SK-N-SH treated with all-trans-retinoic acid at 6 μM for 48 hours (cell line): Measurements from ENCODE around the gene CD177.
"Not testable (repeated sequence)": the region's sequence is repeated elsewhere in the genome, so short reads cannot be mapped to it uniquely, and the experiment has no call there.

ENCODE experiments used
- CSDC2 ChIP-seq: fragments of 250-450 bp; sonication (Bioruptor Pico); IDR thresholded peaks from 2 replicates; pipeline ENCODE4 v1.5.0; 2020; ENCODE audit warnings: mild to moderate bottlenecking, moderate library complexity
- GLIS3 ChIP-seq: fragments of 250-450 bp; sonication (Bioruptor Pico); IDR thresholded peaks from 2 replicates; pipeline ENCODE4 v1.5.0; 2020; ENCODE audit warnings: mild to moderate bottlenecking, moderate library complexity
- ISL1 ChIP-seq: fragments of 250-450 bp; sonication (Bioruptor Pico); IDR thresholded peaks from 2 replicates; pipeline ENCODE4 v2.1.2; 2022; ENCODE audit warnings: mild to moderate bottlenecking, moderate library complexity
- PPARA ChIP-seq: fragments of 250-450 bp; sonication (Bioruptor Pico); IDR thresholded peaks from 2 replicates; pipeline ENCODE4 v1.5.0; 2020; ENCODE audit warnings: mild to moderate bottlenecking, borderline replicate concordance
- RARB ChIP-seq: fragments of 250-450 bp; sonication (Bioruptor Pico); IDR thresholded peaks from 2 replicates; pipeline ENCODE4 v1.8.0; 2021; ENCODE audit warnings: mild to moderate bottlenecking, moderate library complexity
- SNAI2 ChIP-seq: fragments of 250-450 bp; sonication (Bioruptor Pico); IDR thresholded peaks from 2 replicates; pipeline ENCODE4 v1.5.0; 2020; ENCODE audit warnings: mild to moderate bottlenecking, moderate library complexity
- TCF4 ChIP-seq: fragments of 250-450 bp; sonication (Bioruptor Pico); IDR thresholded peaks from 2 replicates; pipeline ENCODE4 v1.8.0; 2021; ENCODE audit warnings: mild to moderate bottlenecking, moderate library complexity, borderline replicate concordance
- ZFP3 ChIP-seq: fragments of 250-450 bp; sonication (Bioruptor Pico); IDR thresholded peaks from 2 replicates; pipeline ENCODE4 v1.5.0; 2020; ENCODE audit warnings: mild to moderate bottlenecking, moderate library complexity
- ZFP30 ChIP-seq: fragments of 450-650 bp; formaldehyde crosslinking; IDR thresholded peaks from 2 replicates; pipeline ENCODE4 v1.5.0; 2022; ENCODE audit warnings: mild to moderate bottlenecking, moderate library complexity
- ZNF565 ChIP-seq: fragments of 450-650 bp; formaldehyde crosslinking; conservative IDR thresholded peaks from 2 replicates; pipeline ENCODE4 v1.5.0; 2020; ENCODE audit warnings: low read depth, mild to moderate bottlenecking, moderate library complexity
- TF ChIP-seq, protein P1 (sequence below): fragments of 250-450 bp; sonication (Bioruptor Pico); IDR thresholded peaks from 2 replicates; pipeline ENCODE4 v1.5.1; 2021; ENCODE audit warnings: mild to moderate bottlenecking, moderate library complexity

DNA sequence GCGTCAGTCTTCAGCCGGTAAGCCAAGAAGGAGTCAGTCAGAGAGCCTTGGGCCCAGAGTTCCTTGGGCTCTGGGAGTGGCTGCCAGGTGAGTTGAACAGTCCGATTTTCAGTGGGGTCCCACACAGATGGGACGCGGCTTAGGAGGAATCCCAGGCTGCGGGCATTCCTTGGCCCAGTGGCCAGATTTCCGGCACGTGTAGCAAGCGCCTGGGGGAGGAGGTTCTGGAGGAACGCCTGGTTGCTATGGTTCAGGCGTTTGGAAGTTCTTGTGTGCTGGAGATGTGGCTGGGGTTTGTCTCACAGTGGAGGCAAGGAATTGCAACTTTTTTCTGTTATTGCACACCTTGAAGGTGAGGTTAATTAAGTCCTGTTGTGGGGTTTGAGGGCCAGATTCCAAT is 26.7 kb upstream of the CD177 start:
- not testable (repeated sequence) for TF ChIP-seq ZFP3 (CRISPR knock-in tag); ZFP30; RARB; ISL1; SNAI2 (CRISPR knock-in tag); GLIS3; TCF4; ZNF565 (CRISPR knock-in tag); CSDC2 (CRISPR knock-in tag); PPARA (CRISPR knock-in tag)
- TF ChIP-seq, protein P1, sequence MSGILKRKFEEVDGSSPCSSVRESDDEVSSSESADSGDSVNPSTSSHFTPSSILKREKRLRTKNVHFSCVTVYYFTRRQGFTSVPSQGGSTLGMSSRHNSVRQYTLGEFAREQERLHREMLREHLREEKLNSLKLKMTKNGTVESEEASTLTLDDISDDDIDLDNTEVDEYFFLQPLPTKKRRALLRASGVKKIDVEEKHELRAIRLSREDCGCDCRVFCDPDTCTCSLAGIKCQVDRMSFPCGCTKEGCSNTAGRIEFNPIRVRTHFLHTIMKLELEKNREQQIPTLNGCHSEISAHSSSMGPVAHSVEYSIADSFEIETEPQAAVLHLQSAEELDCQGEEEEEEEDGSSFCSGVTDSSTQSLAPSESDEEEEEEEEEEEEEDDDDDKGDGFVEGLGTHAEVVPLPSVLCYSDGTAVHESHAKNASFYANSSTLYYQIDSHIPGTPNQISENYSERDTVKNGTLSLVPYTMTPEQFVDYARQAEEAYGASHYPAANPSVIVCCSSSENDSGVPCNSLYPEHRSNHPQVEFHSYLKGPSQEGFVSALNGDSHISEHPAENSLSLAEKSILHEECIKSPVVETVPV (CRISPR knock-in tag) = not testable (repeated sequence)
